B cell (primary cell): ENCODE measurements around the gene SNRPN.

ENCODE experiments used
- EZH2 ChIP-seq: IDR thresholded peaks from 2 replicates; pipeline ENCODE4 v1.6.1; 2012; ENCODE audit warnings: borderline replicate concordance, low read depth, mild to moderate bottlenecking, moderate library complexity, low read length; ENCODE audit not compliant: insufficient read depth, poor library complexity, severe bottlenecking
- TF ChIP-seq, protein P1 (sequence below): fragments of 200-600 bp; IDR thresholded peaks from one replicate; pipeline ENCODE4 v1.8.0; 2022; ENCODE audit warnings: antibody characterized with exemption, mild to moderate bottlenecking

DNA sequence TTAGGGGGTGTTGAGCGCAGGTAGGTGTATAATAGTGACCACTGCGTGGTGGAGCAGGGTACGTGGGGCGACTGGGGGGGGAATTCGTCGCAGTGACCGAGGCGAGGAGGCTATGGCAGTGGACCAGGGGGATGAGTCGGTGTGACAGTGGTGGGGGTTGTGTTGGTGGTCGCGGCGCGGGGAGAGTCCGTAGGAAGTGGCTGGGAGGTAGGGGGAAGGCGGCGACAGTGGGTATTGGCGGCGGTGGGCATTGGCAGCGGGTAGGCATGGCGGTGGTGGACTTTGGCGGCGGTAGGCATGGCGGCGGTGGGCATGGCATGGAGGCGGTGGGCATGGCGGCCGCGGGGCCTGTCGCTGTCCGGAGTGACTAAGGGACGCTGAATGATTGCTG, 739 bp downstream of the SNRPN start:
- TF ChIP-seq EZH2, result no peak
- TF ChIP-seq, protein P1, sequence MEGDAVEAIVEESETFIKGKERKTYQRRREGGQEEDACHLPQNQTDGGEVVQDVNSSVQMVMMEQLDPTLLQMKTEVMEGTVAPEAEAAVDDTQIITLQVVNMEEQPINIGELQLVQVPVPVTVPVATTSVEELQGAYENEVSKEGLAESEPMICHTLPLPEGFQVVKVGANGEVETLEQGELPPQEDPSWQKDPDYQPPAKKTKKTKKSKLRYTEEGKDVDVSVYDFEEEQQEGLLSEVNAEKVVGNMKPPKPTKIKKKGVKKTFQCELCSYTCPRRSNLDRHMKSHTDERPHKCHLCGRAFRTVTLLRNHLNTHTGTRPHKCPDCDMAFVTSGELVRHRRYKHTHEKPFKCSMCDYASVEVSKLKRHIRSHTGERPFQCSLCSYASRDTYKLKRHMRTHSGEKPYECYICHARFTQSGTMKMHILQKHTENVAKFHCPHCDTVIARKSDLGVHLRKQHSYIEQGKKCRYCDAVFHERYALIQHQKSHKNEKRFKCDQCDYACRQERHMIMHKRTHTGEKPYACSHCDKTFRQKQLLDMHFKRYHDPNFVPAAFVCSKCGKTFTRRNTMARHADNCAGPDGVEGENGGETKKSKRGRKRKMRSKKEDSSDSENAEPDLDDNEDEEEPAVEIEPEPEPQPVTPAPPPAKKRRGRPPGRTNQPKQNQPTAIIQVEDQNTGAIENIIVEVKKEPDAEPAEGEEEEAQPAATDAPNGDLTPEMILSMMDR, result no peak
